SK-N-SH (cell line): ENCODE results near the gene HOXB8. TPM values are rescaled to one million over a fixed set of nuclear protein-coding genes. Genes with fewer than 3 reads are reported as not detected.
A peak's percentile ranks its signal among the peaks of the same experiment; 100 is the strongest.

Source experiments
- CTCF ChIA-PET: fragments of 300-600, 350-600 bp; formaldehyde crosslinking; extraction: SDS; loops from one replicate; lab custom pipeline; 2021; lab: Yijun Ruan, JAX
- POLR2A ChIA-PET: fragments of 350-600 bp; sonication (Branson Sonifier 250); formaldehyde crosslinking; extraction: SDS; loops from one replicate; lab custom pipeline; 2020; ENCODE audit warnings: antibody characterized with exemption, inconsistent platforms; lab: Yijun Ruan, JAX
- DNase-seq: peaks from one replicate; pipeline ENCODE4 v3.0.0; 2012
- H2AFZ ChIP-seq: fragments of 200-600 bp; sonication (generic); 2 replicates; pipeline ENCODE4 v1.8.1; 2016; ENCODE audit warnings: antibody characterized with exemption, mild to moderate bottlenecking, low read depth
- H3F3A ChIP-seq: fragments of 200-600 bp; sonication (generic); replicated peaks from 2 replicates; pipeline ENCODE3; 2016; ENCODE audit warnings: antibody characterized with exemption, mild to moderate bottlenecking; ENCODE audit not compliant: insufficient read depth
- H3K27ac ChIP-seq, 2 experiments: fragments of 200-500 bp in 1 of 2; fragments of 200-600 bp in 1 of 2; sonication (Bioruptor generic) in 1 of 2; sonication (generic), shearing (Covaris generic) in 1 of 2; 2 replicates each; pipeline versions ENCODE4 v1.5.1 to v1.6.1; 2014 to 2016; ENCODE audit warnings: low read depth in 2 of 2, inconsistent platforms in 1 of 2, low read length in 1 of 2, mild to moderate bottlenecking in 1 of 2, mixed read lengths in 1 of 2
- H3K27me3 ChIP-seq: fragments of 200-600 bp; sonication (generic), shearing (Covaris generic); 2 replicates; pipeline ENCODE4 v1.6.1; 2016; ENCODE audit warnings: mixed run types; ENCODE audit not compliant: insufficient read depth
- H3K36me3 ChIP-seq, 2 experiments: fragments of 200-500 bp in 1 of 2; fragments of 200-600 bp in 1 of 2; sonication (Bioruptor generic) in 1 of 2; sonication (generic) in 1 of 2; replicated peaks in 1 of 2; 2 replicates each; pipeline versions ENCODE3 to v1.5.1; 2014 to 2016; ENCODE audit warnings: low read length in 1 of 2, mild to moderate bottlenecking in 1 of 2; ENCODE audit not compliant: insufficient read depth in 2 of 2, control insufficient read depth in 1 of 2
- H3K4me1 ChIP-seq, 2 experiments: fragments of 200-500 bp in 1 of 2; fragments of 200-600 bp in 1 of 2; sonication (Bioruptor generic) in 1 of 2; sonication (generic), shearing (Covaris generic) in 1 of 2; 2 replicates each; pipeline versions ENCODE4 v1.5.1 to v1.6.1; 2014 to 2016; ENCODE audit warnings: low read depth in 1 of 2, low read length in 1 of 2, mixed run types in 1 of 2; ENCODE audit not compliant: insufficient read depth in 2 of 2, control insufficient read depth in 1 of 2
- H3K4me2 ChIP-seq: fragments of 200-600 bp; sonication (generic), shearing (Covaris generic); 2 replicates; pipeline ENCODE4 v1.6.1; 2017; ENCODE audit warnings: mixed run types
- H3K4me3 ChIP-seq, 2 experiments: fragments of 200-500 bp in 1 of 2; fragments of 200-600 bp in 1 of 2; sonication (Bioruptor generic) in 1 of 2; sonication (generic), shearing (Covaris generic) in 1 of 2; 2 replicates each; pipeline versions ENCODE4 v1.5.1 to v1.8.1; 2014 to 2016; ENCODE audit warnings: low read depth in 2 of 2, inconsistent platforms in 1 of 2, low read length in 1 of 2, mild to moderate bottlenecking in 1 of 2, mixed read lengths in 1 of 2, moderate library complexity in 1 of 2
- H3K79me2 ChIP-seq: fragments of 200-600 bp; sonication (generic); 2 replicates; pipeline ENCODE4 v1.8.1; 2017; ENCODE audit warnings: mild to moderate bottlenecking; ENCODE audit not compliant: insufficient read depth
- H3K9ac ChIP-seq: fragments of 200-600 bp; sonication (generic); 2 replicates; pipeline ENCODE4 v1.6.1; 2017; ENCODE audit warnings: mixed run types
- H3K9me2 ChIP-seq: fragments of 200-600 bp; sonication (generic); 2 replicates; pipeline ENCODE4 v1.6.1; 2017; ENCODE audit warnings: mixed run types
- H3K9me3 ChIP-seq: fragments of 200-600 bp; sonication (generic); 2 replicates; pipeline ENCODE4 v1.6.1; 2017; ENCODE audit warnings: mixed run types, mild to moderate bottlenecking, moderate library complexity
- H4K20me1 ChIP-seq: fragments of 200-600 bp; sonication (generic); 2 replicates; pipeline ENCODE4 v1.6.1; 2017; ENCODE audit warnings: mild to moderate bottlenecking, mixed run types; ENCODE audit not compliant: insufficient read depth
- EZH2phosphoT487 ChIP-seq: fragments of 200-600 bp; sonication (generic); IDR thresholded peaks from 2 replicates; pipeline ENCODE4 v1.6.1; 2017; ENCODE audit warnings: low read depth, mixed run types, mild to moderate bottlenecking, antibody characterized with exemption, moderate library complexity, borderline replicate concordance
- GABPA ChIP-seq: IDR thresholded peaks from 2 replicates; pipeline ENCODE4 v1.4.0; 2012; ENCODE audit warnings: low read depth, mild to moderate bottlenecking
- POLR2AphosphoS5 ChIP-seq: IDR thresholded peaks from 2 replicates; pipeline ENCODE4 v1.6.1; 2012; ENCODE audit warnings: low read depth, low read length
- REST ChIP-seq: IDR thresholded peaks from 2 replicates; pipeline ENCODE4 v1.6.1; 2012; ENCODE audit warnings: mild to moderate bottlenecking, low read depth, low read length, moderate library complexity
- WGBS: methylation state at CpG from one replicate; pipeline ENCODE4 v1.1.6; 2017; ENCODE audit warnings: low lambda C conversion rate; 5-methylcytosine and 5-hydroxymethylcytosine counted together
- polyA plus RNA-seq, 3 experiments: library from polyadenylated mRNA; depleted of rRNA; stranded (reverse); fragments of >200 nt; gene quantifications; 2 replicates each; pipeline ENCODE4 v1.2.3, GENCODE V29; 2012

Gene HOXB8
- polyA plus RNA-seq, 1 of the 3 experiments (the other 2 are of a cell fraction): not detected

DNA sequence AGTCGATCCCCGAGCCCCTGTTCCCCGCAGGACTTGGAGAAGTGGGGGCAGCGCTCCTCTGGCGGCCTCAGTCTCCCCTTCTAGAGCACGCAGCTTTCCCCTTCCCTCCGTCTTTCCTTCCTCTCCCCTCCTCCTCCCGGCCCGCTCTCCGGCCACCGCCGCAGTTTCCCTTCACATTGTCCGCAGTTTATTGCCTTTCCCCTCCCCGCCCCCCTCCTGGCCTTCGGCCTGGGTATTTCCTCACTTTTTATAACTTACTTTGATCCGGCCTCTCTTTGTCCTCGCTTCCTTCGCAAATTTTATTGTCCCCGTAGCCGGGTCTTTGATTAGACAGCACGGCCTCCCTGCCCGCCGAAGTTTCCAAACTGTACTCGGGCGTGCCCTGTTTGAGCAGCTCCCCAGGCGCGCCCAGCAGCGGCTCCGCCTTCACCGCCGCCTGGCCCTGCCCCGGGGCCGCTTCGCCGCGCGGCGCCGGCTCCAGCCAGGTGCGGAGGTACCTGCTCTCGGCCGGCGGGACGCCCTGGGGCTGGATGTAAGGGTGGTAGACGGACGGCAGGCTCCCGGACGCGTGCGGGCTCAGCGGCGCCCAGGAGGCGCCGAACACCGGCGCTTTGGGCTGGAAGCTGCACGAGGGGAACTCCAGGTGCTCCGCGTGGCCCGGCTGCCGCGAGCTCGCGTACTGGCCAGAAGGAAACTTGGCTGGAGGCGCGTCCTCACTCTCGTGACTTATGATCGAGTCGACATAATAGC, 10.6 kb upstream of the HOXB8 start:
- Histone ChIP-seq H3K4me1 (no peaks in the 10 kb centered on the region), H2AFZ (peak overlapping the region; percentile 60), H3K4me3 (no peak overlapping the region), H3K9me2 (no peaks in the 10 kb centered on the region), H3F3A (no peaks in the 10 kb centered on the region), H3K36me3 (no peaks in the 10 kb centered on the region), H3K9me3 (no peaks in the 10 kb centered on the region), H3K79me2 (no peaks in the 10 kb centered on the region), H3K27ac (no peak overlapping the region), H3K4me2 (peak overlapping the region; percentile 70), H4K20me1 (peaks cover 3% of the 10 kb centered on the region; the same call in 1 of the 2 replicates), H3K9ac (no peak overlapping the region), H3K27me3 (peaks cover 98% of the 10 kb centered on the region)
- TF ChIP-seq EZH2phosphoT487: peak; percentile 100
- TF ChIP-seq REST: no peak
- WGBS: 3% methylated on average over 51 of the region's 69 CpGs
- DNase-seq: no peak
- ChIA-PET POLR2A (no interaction called here), CTCF (interaction anchor here (0.8 to 7.6 kb wide), 10 partner anchors 7 to 381 kb away, joined by 3 to 50 read pairs (median 4); no protein-coding TSS in a partner anchor)

GRCh38 chr17:48624544-48625494, 9.7 kb upstream of the HOXB8 start:
- peak; percentile 73 for DNase-seq
- peaks cover 3% of the 10 kb centered on the region; the same call in 1 of the 2 replicates for H4K20me1 ChIP-seq
- H3K4me1 ChIP-seq: no peaks in the 10 kb centered on the region
- no peaks in the 10 kb centered on the region for H3K9me2 ChIP-seq
- WGBS: 2% methylated on average over 43 of the region's 66 CpGs
- H3K27me3 ChIP-seq: peaks cover 98% of the 10 kb centered on the region
- no peaks in the 10 kb centered on the region for H3K36me3 ChIP-seq
- H3K9ac ChIP-seq: no peak overlapping the region
- no peak overlapping the region for H2AFZ ChIP-seq
- ChIA-PET CTCF (interaction anchor here (0.8 to 7.6 kb wide), 13 partner anchors 11 to 476 kb away, joined by 3 to 50 read pairs (median 5); no protein-coding TSS in a partner anchor), POLR2A (no interaction called here)
- H3K4me3 ChIP-seq: no peak overlapping the region
- H3K79me2 ChIP-seq: no peaks in the 10 kb centered on the region
- no peaks in the 10 kb centered on the region for H3F3A ChIP-seq
- peak overlapping the region; percentile 70; the same call in 1 of the 2 replicates for H3K4me2 ChIP-seq
- TF ChIP-seq GABPA: no peak
- TF ChIP-seq POLR2AphosphoS5: no peak
- no peaks in the 10 kb centered on the region for H3K9me3 ChIP-seq
- no peak overlapping the region for H3K27ac ChIP-seq
